HG03565 (cell line): ENCODE data around the gene PRL.

Experiments
- ATAC-seq: cut with Tn5 transposase; IDR thresholded peaks from one replicate; pipeline ENCODE4 v1.9.1; 2021; ENCODE audit warnings: mild to moderate bottlenecking, moderate library complexity; ENCODE audit not compliant: unreplicated experiment

The PRL gene

DNA sequence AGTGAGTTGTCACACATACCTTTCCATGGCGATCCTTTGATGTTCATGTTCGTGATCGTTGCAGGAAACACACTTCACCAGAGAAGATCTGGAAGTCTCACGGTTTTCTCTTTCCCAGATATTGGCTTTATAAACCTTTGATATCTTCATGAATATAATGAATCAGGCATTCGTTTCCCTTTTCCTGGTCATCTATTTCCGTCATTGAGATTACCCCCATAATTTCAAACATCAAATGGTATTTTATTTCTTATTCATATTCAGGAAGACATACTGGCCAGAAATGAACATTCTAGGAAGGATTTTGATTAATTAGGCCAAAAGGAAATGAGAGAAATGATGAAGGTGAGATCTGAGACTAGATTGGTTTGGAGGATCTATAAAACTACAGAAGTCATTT lies at the start of gene PRL:
TSS of gene PRL (minus strand) at position 101 of the 400 bp plus-strand sequence. CDS start at position 47, 54 bp downstream.
- ATAC-seq, result no peak

DNA sequence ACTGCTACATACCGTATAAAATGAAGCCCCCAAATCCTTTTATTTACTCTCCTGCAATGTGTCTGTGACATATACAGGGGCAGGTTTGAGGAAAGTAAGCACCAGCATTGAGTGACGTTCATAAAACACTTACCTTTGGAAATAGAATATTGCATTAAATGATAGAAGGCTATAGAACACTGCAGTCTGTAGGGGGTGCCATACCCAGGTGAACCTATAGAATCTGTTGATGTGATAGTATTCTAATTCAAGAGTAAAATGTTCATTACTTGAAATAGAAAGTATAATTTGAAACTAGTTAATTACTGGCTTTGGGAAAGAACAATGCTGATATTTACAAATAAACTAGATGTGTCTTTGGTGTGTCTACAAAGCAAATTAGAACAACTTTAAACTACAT lies 47.0 kb upstream of the PRL start:
- no peak for ATAC-seq

- no peak for ATAC-seq
These were observed 37.9 kb upstream of the PRL start for GRCh38 chr6:22334778-22335177.

DNA sequence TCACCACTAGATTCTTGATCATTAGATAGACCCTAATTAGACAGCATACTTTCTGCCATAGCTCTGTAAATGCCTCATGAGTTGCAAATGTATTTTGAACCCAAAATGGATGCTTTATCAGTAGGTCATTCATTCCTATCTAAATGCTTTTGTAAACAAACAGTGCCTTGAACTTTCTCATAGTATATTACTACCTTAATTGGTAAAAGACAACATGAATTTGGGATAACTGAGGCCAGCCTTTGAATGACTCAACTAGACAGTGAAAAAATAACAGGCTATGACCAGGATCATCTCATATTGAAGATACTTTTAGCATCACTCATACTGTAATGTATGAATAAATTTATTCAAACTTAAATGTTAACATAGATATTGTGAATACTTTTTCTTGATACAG lies 37.0 kb upstream of the PRL start:
- no peak for ATAC-seq

DNA sequence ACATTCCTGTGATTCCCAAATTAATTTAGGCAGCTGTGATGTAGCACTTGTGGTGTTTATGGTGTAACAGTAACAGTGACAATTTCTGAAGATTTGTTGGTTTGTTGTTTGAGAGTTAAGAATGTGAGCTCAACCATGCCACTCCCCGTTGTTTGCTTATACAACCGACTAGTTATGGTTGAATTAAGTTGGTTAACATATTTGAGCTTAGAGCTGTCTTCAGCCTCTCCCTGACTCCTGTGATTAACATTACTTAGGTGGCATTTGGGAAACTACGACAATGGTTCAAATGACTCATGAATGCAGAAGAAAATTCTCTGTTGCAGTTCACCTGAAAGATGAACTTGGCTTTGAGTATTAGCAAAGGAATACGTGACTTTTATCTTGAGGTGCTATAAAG lies 35.9 kb upstream of the PRL start:
- ATAC-seq, result no peak

DNA sequence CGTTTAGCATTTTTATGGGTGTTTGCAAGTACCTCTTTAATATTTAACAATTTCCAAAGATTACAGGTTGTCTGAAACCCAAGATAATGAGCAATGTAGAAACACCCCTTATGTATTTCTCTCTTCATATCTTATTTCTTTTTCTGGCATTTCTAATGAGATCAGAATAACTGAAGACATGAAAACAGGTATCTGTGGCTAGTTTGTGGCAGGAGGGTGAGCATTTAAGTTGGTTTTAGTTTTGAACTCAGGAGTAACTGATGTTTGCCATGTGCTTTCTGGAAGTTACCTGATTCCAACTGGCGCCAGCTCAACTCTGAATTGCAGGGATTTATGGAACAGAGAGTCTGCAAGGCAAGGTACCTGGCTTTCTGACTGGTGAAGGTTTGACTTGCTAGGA lies 35.4 kb upstream of the PRL start:
- ATAC-seq, result no peak

GRCh38 chr6:22330941-22331340 lies 34.1 kb upstream of the PRL start:
- ATAC-seq, result no peak

GRCh38 chr6:22328474-22328873 lies 31.6 kb upstream of the PRL start:
- no peak for ATAC-seq

- no peak for ATAC-seq
These were observed 31.0 kb upstream of the PRL start for GRCh38 chr6:22327881-22328280.

- ATAC-seq, result no peak
These were observed 29.7 kb upstream of the PRL start for GRCh38 chr6:22326500-22326899.

GRCh38 chr6:22325481-22325880 lies 28.6 kb upstream of the PRL start:
- no peak for ATAC-seq

GRCh38 chr6:22323848-22324247 lies 27.0 kb upstream of the PRL start:
- ATAC-seq, result no peak

DNA sequence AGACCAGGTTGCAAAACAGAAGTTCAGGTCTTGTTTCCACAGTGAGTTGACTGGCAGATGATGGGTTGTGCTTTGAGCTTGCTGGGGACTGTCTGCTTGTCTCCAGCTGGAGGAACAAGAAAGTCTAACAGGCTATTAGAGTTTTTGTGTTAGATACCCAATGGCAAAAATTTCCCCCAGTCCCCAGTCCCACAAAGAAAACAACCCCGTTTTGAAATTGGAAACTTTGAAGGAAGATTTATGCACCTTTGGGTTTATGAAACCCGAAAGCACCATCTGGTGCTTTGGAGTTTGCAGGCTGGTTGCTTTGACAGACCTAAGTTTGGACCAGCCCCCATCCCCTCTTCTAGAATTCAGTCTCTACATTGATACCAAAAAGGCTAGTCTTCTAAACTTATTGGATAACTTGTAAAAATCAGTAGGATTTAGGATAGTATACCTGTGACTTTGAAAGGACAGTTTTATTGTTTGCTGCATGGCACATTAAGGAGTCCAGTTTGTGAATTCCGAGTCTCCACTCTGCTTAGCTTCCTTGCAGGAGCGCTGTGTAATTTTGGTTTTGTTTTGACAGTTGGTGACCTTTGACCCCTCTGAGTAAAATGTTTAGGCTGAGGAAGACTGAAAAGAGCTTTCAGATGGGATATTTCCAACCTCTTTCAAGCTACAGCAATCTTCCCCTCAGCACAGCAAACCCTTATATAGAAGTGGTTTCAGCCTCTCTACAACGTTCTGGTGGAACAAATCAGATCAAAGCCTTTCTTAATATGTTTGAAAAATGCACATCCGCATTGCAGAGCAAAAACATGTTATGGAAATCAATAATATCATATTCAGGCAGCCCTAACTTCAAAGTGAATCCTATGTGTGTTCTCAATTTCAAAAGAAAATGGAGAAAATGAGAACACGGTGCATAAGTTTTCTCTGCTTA lies 25.5 kb upstream of the PRL start:
- ATAC-seq, result no peak

- no peak for ATAC-seq
These were observed 23.9 kb upstream of the PRL start for GRCh38 chr6:22320750-22321149.

GRCh38 chr6:22318404-22318803 lies 21.6 kb upstream of the PRL start:
- ATAC-seq, result no peak

GRCh38 chr6:22313796-22314195 lies 17.0 kb upstream of the PRL start:
- no peak for ATAC-seq

- no peak for ATAC-seq
These were observed 12.1 kb upstream of the PRL start for GRCh38 chr6:22308939-22309338.

- ATAC-seq, result no peak
These were observed 10.1 kb upstream of the PRL start for GRCh38 chr6:22306741-22307466.

GRCh38 chr6:22302838-22303237 lies 6.0 kb upstream of the PRL start:
- no peak for ATAC-seq

- ATAC-seq, result no peak
These were observed 3.6 kb upstream of the PRL start for GRCh38 chr6:22300273-22300998.

DNA sequence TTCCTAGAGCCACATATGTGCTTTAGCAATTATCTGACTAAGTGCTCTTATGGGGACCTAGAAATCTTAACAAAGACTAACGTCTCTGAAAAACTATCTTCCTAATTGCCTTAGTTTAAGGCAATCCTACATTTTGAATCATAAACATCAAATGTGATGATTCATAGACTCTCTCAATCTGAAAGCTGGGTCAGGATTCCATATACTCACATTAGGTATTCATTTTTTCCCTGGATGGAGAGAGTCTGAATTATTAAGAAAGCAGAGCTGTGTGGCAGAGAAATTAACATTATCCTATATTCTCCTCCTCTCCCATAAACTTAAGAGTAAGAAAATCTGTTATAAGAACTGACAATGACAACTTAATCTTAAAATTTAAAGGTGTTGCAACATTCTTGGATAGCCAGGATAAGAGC lies 1.6 kb upstream of the PRL start:
- ATAC-seq, result no peak
